NCI-H510A (cell line): ENCODE data around the gene C16orf89.
"Not testable (repeated sequence)": the region's sequence is repeated elsewhere in the genome, so short reads cannot be mapped to it uniquely, and the experiment has no call there.

Experiments
- DNase-seq: peaks from one replicate; lab custom pipeline; 2025; lab: John Stamatoyannopoulos, UW

Gene C16orf89

DNA sequence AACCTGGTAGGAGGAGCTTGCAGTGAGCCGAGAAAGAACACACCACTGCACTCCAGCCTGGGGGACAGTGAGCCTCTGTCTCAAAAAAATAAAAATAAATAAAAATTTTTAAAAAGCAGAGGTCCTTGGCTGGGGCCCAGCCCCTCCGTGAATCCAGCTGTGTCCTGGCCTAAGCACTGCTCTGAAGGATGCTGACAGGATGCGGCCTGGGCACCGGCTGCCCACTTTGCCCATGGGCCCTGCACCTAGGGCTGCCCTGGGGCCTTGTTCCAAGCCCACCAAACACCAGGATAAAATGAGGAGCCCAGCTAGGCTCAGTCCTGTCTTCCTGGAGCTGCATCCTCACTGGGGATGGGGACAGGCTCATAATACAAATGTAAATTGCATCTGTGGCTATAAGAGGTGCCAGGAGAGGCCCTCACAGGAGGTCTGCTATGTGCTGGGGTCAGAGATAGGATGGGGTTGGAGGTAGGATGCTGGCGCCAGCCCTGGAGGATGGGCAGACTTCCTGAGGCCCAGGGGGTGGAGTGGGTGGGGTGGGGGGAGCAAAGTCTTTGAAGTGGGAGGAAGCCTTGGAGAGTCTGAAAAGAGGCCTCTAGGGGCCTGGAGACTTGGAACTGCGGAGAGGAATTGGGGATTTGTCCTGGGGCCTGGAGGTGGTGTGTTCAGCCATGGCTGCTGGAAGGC is 6.2 kb downstream of the C16orf89 start:
- DNase-seq = no peak

DNA sequence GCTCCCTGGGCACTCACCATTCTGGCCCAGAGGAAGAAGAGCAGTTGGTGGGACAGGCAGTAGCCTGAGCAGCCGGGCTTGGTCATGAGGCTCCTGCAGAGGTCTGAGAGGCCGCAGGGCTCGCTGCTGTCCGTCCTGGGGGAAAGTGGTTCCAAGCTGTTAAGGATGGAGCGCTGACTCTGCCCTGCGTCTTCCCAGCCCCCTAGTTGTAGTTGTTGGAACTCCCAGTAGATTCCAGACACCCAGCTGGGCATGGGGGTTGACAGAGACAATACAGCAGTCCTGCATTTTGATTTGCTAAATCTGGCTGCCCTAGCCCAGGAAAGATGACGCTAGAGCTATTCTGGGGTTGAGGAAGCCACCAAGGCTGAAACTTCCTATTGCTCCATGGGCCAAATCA is 7.3 kb downstream of the C16orf89 start:
- no peak for DNase-seq

DNA sequence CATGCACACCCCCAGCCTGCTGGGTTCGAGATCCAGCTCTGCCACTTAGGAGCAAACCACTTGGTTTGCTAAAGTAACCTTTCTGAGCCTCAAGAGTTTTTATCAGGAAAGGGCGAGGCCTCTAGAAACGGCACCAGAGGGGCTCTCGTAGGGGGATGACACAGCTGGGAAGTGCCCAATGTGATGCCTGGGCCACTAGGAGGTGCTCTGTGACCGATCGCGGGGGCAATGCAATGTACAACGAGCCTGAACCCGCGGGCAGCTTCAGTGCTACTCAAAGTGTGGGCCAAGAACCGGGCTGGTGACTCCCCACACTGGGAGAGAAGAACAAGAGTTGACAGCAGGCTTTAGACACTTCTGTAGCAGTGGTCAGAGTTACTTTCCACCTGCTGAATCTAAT is 9.4 kb downstream of the C16orf89 start:
- no peak for DNase-seq

DNA sequence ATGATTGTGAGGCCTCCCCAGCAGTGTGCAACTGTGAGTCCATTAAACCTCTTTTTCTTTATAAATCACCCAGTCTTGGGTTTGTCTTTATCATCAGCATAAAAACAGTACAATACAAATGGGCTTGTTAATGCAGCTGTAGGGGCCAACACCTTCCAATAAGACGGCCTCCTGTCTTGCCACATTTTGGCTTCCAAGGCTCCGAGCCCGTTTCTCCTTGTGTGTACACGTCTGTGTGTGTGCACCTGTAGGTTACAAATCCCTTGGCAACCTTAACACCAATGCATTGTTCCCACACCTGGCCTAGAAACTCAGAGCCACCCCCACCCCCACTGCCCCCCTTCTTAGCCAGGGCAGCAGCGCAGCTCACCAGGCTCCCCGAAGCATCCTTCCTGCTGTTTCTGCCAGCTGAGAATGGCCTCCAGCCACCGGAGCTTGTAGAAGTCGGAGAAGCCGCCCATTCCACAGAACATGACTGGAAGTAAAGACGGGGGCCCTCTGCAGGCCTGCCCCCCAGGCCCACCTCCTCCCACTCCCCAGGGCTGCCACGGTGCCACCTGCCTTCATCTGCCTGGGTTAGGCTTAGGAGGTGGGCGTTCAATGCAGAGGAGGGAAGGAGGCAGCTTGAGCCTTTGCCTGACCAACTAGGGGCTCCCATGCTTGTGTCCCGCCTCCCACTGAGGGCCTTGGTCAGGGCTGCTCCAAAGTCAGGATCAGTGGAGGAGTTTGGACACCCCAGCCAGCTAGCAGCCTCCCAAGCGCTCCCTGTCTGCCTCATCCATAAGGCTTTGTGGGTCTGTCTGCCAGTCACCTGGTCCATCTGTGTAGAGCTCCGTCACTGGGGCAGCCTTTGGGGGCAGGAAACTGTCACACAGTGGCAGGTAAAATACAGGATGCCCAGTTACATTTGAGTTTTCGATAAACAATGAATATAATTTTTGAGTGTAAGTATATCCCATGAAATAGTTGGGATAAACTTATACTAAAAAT is 10.6 kb downstream of the C16orf89 start:
- DNase-seq = no peak

DNA sequence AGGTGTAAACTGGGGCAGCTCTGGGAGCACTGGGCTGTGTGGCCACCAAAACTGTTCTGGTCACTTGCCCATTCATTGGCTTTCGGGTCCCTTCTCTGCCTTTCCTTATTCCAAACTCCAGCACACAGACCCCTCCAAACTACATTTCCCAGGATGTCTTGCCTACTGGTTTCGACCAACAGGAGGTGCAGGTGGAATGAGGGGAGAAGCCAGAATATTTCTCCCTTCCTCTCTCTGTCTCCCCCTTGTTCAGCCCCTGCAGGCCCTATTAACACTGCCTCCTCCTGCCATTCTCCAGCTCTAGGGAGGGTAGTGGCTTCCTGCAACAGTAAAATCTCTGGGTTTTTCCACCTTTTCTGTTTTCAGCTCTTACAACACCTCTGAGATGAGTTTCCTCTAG is 18.8 kb downstream of the C16orf89 start:
- no peak for DNase-seq

DNA sequence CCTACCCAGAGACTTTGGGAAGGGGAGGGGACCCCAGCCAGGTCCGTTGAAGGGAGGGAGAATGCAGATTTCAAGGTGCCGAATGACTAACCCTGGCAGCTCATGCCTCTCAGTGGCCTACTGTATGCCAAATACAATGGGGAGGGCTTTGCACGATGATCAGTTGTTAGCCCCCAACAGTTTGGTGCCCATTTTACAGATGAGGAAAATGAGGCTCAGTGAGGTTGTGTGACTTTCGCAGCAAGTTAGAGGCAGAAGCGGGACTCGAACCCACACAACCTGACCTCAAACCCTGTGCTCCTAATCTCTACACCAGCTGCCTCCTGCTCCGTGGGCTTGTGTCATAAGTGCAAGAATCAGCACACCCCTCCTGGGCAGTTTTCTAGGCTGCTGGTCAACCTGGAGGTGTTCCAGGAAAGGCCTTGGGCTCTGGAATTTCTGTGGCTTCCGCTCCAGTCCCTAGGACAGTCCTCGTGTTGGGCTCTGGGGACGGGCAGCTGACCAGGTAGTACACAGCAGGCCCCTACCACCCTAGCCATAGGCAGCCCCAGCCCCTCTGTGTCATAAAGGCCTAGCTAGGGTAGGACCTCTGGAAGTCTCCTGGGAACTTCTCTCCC is 20.1 kb downstream of the C16orf89 start:
- DNase-seq = no peak

DNA sequence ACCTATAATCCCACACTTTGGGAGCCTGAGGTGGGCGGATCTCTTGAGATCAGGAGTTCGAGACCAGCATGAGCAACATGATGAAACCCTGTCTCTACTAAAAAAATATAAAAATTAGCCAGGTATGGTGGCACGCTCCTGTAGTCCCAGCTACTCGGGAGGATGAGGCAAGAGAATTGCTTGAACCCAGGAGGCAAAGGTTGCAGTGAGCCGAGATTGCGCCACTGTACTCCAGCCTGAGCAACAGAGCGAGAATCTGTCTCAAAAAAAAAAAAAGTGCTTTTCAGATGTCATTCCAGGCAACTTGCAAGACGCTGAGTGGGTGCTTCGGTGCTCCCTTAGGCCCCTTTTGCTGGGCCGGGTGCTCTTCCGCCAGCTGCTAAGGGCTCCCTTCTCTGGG is 21.2 kb downstream of the C16orf89 start:
- DNase-seq = not testable (repeated sequence)

DNA sequence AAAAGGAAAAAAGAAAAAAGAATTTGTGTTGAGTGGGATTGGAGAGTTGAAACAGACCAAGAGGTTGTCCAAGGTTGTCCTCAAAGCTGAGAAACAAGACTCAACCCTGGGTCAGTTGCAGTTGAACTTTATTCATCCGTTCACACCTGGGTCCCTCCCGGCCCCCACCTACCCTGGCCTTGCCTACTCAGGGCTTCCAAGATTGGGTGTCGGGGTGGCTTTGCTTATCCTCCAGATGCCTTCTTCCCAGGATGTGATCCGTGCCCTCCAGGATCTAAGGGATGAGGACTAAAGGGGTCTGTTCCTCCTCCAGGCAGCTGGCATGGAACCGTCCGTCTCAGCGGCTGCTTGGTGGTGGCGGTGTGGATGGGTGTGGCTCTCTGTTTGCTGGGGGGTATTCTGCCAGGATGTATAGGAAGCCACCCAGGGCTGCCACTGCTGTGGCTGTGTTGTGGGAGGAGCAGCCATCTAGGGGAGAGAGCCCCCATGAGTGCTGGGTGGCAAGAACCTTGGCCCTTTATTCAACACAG is 21.7 kb downstream of the C16orf89 start:
- no peak for DNase-seq

DNA sequence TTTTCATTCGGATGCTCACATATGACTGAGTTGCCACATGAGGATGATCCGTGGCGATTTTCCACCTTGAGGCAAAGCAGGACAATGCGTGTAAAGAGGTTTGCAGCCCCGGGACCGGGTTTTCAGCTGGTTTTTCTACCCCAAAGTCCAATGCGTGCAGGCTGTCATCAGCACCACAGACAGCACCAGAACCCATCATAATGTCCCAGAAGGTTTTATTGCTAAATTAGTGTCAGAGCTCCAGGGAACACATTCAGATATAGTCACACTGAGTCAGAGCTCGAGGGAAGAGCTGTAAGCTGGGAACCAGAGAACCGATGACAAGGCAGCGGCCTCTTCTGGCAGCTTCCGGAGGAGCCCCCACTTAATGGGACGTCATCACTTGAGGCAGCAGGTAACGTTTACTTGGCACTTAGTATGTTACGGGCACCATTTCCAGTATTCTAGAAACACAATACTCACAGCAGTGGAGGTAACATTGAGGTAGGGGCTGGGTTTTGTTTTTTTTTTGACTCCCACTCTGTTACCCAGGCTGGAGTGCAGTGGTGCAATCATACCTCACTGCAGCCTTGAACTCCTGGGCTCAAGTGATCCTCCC is 23.1 kb downstream of the C16orf89 start:
- DNase-seq = peak; percentile 25

DNA sequence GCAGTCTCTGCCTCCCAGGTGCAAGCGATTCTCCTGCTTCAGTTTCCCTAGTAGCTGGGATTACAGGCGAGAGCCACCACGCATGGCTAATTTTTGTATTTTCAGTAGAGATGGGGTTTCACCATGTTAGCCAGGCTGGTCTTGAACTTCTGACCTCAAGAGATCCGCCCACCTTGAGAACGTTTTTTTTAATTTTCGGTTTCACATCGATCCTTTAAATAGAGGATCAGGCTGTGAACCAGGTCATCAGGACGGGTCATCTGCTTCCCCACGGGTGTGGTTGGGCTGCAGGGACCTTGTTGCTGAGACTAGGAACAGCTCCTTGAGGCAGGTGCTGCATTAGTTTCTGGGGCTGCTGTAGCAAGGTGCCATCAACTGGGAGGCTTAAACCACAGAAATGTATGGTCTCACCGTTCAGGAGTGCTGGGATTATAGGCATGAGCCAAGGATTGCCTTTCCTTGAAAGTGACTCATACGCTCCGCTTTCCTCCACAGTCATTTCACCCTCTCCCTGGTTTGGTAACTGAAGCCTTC is 24.1 kb downstream of the C16orf89 start:
- DNase-seq = no peak

DNA sequence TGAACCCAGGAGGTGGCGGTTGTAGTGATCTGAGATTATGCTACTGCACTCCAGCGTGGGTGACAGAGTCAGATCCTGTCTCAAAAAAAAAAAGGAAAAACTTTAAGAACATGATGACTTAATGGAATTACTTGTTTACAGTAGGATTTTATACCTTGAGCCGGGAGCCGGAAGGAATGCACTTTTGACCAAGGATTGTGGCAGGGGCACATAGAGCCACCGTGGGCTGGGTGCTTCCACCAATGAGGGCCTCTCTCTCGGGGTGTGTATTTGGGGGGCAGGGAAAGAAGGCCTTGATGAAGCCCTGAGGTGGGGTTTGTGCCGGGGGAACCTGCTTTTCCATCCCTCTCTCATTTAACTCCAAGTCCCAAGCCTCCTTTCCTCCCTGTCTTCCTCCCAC is 25.3 kb downstream of the C16orf89 start:
- DNase-seq = no peak

DNA sequence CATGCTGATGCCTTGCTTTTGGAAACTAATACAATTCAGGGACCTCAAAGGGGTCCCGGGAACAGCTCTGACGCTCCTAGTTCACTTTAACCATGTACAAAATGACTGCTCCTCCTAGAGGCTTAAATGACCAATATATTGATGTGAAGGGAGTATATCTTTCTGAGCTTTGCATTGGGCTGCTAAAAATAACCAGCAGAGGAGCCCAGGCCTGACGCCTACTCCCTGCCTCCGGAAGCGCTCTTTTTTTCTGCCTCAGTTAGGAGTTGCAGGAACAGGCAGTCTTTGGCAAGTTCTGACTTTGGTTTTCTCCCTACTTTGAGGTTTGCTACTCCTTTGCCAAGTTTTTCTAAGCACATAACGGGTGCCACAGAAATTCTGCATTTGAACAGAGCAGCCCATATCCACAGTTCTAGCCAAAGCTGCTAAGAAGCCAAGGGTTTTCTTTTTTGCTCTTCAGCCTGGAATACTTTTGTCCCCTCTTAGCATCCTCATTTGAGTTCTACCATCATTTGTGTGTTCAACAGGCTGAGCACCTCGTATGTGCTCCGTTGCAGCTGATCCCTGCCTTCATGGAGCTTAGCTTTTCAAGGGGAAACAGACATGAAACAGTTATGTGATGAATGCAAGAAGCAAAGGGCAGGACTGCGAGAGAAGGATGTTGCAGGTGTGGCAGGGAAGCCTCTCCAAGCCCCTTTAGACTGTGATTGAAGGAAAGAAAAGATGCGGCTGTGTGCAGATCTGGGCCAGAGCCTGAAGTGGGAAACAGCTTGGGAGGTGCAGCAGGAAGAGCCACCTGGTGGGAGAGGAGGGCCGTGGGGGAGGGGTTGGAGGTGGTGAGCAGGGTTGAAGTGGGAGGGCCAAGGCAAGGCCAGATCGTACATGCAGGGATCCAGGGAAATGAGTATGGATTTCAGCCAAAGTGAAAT is 29.3 kb downstream of the C16orf89 start:
- peak; percentile 19 for DNase-seq

DNA sequence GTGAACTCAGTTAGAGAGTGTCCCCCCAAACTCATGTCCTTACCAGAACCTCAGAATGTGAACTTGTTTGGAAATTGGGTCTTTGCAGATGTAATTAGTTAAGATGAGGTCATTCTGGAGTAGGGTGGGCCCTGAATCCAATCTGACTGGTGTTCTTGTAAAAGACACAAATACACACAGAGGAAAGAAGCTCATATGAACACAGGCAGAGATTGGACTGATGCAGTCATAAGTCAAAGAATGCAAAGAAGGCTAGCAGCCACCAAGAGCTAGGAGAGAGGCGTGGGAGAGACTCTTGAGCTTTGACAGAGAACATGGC is 29.9 kb downstream of the C16orf89 start:
- no peak for DNase-seq

DNA sequence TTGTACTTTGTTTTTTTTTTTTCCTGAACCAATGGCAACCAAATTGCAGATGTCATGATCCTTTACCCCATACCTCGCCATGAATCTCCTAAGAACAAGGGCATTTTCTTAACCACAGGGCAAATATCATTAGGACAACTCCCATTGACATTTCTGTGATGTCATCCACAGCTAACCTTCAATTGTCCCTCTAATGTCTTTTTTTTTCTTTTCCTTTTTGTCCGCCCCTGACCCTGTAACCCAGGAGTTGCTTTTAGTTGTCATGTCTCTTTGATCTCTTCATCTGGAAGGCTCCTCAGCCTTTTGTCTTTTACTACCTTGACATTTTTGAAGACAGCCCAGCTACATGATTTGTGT is 31.6 kb downstream of the C16orf89 start:
- no peak for DNase-seq

DNA sequence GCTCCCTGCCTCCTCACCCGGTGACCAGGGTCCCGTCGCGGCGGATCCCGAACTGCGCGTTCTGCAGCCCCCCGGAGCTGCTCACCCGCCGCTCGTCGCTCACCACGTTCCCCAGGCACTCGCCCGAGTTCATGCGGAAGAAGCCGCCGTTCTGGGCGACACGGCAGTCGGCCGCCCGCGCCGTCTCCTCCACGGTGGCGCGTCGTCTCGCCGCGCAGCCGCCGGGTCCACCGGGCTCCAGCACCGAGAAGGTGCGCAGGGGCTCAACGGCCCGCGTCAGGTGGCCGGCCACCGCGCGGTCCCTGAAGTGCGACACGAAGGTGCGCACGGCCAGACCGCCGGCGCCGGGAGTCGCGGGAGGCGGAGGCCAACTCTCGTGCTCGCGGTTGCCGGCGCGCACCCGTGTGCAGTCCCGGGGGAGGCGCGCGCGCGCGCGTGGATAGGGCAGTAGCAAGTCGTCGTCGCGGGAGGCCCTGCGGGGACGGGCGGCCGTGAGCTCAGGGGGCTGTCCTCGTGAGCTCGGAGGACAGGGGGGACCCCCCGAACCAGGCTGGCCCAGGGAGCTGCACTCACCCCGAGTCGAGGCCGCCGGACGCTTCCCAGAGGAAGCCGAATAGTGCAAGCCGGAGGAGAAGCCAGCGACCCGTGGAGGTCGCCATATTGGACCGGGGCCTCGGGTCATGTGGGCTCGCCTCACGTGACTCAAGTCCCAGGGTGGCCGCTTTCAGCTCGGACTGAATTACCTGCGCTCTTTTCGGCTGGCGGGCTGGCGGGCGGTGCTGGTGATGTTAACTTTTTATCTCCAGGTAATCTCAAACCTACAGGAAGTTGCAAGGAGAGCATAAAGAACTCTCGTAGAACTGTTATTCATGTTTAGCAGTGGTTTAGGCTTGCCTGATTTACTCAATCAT is 32.2 kb downstream of the C16orf89 start, which contains the start of gene NAGPA:
NAGPA (minus strand) TSS at position 680 of the 911 bp plus-strand sequence; CDS start at position 659, 21 bp downstream.
- peak; percentile 43 for DNase-seq

DNA sequence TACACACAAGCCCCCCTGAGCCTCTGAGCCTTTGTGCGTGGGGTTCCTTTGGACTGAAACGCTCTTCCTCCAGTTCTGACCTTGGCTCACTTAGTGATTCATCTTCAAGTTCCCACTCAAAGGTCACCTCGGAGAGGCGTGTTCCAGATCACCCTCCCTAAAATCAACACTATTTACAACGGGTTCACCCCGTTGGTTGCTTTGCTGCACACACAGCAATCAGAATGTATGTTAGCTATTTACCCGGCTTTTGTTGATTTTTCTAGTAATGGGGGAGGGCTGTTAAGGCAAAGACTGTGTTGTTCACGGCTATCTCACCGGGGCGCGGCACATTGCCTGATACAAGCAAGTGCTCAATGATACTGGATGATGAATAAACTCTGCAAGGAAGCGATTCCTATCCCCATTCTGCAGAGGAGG is 33.0 kb downstream of the C16orf89 start:
- no peak for DNase-seq

DNA sequence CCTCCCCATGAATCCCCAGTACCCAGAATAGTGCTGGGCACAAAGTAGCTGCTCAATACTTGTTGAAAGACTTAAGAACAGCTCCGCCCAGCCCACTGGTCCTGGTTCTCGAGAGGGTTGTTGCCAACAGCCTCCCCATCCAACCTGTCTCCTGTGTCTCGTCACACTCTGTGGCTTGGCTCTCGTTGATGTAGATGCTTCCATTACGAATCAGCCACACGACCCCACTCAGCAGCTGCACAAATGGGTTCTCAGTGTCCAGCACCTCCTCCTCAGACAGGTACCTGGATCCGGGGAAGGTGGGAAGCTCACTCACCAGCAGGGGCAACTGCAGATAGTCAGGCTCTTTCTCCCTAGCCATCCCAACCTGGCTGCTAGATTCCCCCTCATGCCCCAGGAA is 34.2 kb downstream of the C16orf89 start:
- DNase-seq = no peak

DNA sequence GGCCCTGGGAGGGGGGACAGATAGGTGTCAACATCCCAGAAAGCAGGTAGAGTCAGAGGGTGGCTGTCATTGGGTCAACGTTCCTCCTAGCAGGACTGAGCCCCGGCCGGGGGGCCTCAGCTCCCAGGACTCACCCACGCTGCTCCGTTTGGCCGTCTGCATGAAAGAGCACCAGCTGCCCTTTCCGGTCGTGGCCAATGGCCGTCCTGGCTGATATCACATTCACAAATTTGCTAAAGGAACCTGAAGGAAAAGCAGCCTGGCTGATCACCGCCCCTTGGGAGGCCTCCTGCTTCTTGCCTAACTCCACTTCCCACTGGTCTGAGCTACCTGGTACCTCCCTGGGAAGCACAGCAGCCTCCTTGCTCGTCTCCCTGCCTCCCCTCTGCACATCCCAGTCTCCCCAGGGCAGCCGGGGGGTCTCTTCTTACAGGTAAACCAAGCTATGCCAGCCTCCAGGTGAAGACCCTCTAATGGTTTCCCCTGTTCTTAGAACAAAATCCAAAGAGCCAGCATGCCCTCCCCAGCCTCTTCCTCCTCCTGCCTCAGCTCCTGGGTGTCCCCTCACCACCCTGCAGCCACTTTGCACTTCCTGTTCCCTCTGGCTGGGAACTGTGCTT is 35.4 kb downstream of the C16orf89 start:
- no peak for DNase-seq

DNA sequence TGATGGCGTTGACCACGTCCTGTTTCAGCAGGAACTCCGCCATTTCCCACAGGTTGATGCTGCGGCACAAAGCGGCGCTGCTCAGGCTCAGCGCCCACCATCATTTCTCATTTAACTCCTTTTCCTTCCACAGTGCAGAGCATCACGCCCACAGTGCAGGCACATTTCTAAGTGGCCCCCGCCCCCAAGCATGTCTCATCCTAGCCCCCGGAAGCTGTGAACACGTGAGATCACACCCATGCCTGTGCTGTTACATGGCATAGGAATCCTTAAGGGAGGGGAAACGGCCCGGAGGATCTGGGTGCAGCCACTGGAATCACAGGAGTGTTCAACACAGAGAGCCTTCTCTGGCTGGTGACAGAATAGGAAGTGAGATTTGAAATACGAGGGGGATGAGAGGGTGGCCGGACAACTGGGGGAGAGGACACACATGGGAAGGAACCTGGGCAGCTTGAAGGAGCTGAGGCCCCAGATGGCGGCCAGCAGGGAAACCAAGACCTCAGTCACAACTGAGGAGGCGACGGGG is 36.7 kb downstream of the C16orf89 start:
- DNase-seq = no peak
